Ovary (tissue), 9 donors: ENCODE measurements around the gene DST. TPM values are rescaled to one million over a fixed set of nuclear protein-coding genes. Genes with fewer than 3 reads are reported as not detected.
A peak's percentile ranks its signal among the peaks of the same experiment; 100 is the strongest.

Experiments used
- DNase-seq, 5 donors: peaks; one replicate each; pipeline ENCODE4 v3.0.0-alpha.2; 2019 to 2020
- H3K27ac ChIP-seq, 2 donors: fragments of 200-600 bp; one replicate each; pipeline versions ENCODE4 v1.5.1 to v1.8.0; 2019 to 2022
- H3K27me3 ChIP-seq: fragments of 200-600 bp; one replicate; pipeline ENCODE4 v1.8.0; 2022
- H3K36me3 ChIP-seq: fragments of 200-600 bp; sonication (generic); one replicate; pipeline ENCODE4 v1.5.1; 2019
- H3K4me1 ChIP-seq: one replicate; pipeline ENCODE4 v1.8.1; 2013; ENCODE audit warnings: mild to moderate bottlenecking, moderate library complexity; ENCODE audit not compliant: insufficient read depth
- H3K4me3 ChIP-seq: fragments of 200-600 bp; sonication (generic); one replicate; pipeline ENCODE4 v1.5.1; 2017
- H3K9me3 ChIP-seq, 2 donors: fragments of 200-600 bp in 1 of 2; sonication (generic) in 1 of 2; one replicate each; pipeline versions ENCODE4 v1.5.1 to v1.8.1; 2013 to 2019; ENCODE audit warnings: mild to moderate bottlenecking in 1 of 2, moderate library complexity in 1 of 2
- EP300 ChIP-seq: sonication (generic); formaldehyde crosslinking; IDR thresholded peaks from one replicate; pipeline ENCODE4 v1.6.1; 2017; ENCODE audit warnings: antibody characterized with exemption
- POLR2A ChIP-seq: fragments of 450-650 bp; IDR thresholded peaks from one replicate; pipeline ENCODE4 v1.6.1; 2017; ENCODE audit warnings: antibody characterized with exemption, mild to moderate bottlenecking, moderate library complexity
- WGBS, 3 donors: extraction: QIAGEN DNeasy Blood & Tissue Kit in 1 of 3; methylation state at CpG; one replicate each; pipeline versions ENCODE4 v1.1.5 to v1.1.7; 2013 to 2017; 5-methylcytosine and 5-hydroxymethylcytosine counted together
- intact Hi-C, 4 donors: fragments of 100-400 bp; cut with DNase I; formaldehyde crosslinking; loops; one replicate each; pipeline versions ENCODE4 v1.11.0 to v1.15.1; 2022 to 2023
- polyA plus RNA-seq, 2 donors: library from polyadenylated mRNA; stranded (reverse); fragments of 200-250 nt in 1 of 2; fragments of 350-450 nt in 1 of 2; fragmentation: Illumina TruSeq in 1 of 2; extraction: RNeasy Lipid Tissue Mini Kit (QIAGEN cat#74804) in 1 of 2; gene quantifications; one replicate each; pipeline ENCODE4 v1.2.3, GENCODE V29; 2013 to 2014
- total RNA-seq, 7 donors: library from RNA; depleted of rRNA in 2 of 7; stranded (reverse); fragments of >200 nt in 2 of 7; fragmentation: NEBNext Ultra II Directional in 3 of 7; extraction: Animal tissue kit (Norgen Biotek cat#: 25700) in 3 of 7; gene quantifications; one replicate each; pipeline versions ENCODE4 v1.1.0 to v1.2.4, GENCODE V29; 2016 to 2023
- TF ChIP-seq, protein P1 (sequence below), 3 donors: fragments of 450-650 bp in 2 of 3; fragments of 200-600 bp in 1 of 3; IDR thresholded peaks; one replicate each; pipeline versions ENCODE4 v1.5.1 to v1.8.0; 2016 to 2022; ENCODE audit warnings: antibody characterized with exemption in 3 of 3, mild to moderate bottlenecking in 1 of 3
- donor health status: DM: no; HTN: no; CAD: no; lungs with moderate emphysema.
- donor health status: DM: no; HTN: no; CAD: no.
- donor health status: Bipolar disorder and iron deficiency.
- donor health status: DM: yes; HTN: yes; CAD: no.
- donor health status: DM: no; HTN: no; CAD: no.
- donor health status: DM: yes; HTN: yes; CAD: no.

DST gene
- total and polyA plus RNA-seq, 9 donors = 124 to 290 (median 174) TPM

GRCh38 chr6:56450376-56450775 is 192.3 kb downstream of the DST start:
- no peak for TF ChIP-seq EP300
- TF ChIP-seq, protein P1, sequence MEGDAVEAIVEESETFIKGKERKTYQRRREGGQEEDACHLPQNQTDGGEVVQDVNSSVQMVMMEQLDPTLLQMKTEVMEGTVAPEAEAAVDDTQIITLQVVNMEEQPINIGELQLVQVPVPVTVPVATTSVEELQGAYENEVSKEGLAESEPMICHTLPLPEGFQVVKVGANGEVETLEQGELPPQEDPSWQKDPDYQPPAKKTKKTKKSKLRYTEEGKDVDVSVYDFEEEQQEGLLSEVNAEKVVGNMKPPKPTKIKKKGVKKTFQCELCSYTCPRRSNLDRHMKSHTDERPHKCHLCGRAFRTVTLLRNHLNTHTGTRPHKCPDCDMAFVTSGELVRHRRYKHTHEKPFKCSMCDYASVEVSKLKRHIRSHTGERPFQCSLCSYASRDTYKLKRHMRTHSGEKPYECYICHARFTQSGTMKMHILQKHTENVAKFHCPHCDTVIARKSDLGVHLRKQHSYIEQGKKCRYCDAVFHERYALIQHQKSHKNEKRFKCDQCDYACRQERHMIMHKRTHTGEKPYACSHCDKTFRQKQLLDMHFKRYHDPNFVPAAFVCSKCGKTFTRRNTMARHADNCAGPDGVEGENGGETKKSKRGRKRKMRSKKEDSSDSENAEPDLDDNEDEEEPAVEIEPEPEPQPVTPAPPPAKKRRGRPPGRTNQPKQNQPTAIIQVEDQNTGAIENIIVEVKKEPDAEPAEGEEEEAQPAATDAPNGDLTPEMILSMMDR (IDR thresholded peaks at IDR 0.05) = no peak
- TF ChIP-seq POLR2A = no peak
- Histone ChIP-seq H3K36me3 (no peaks in the 10 kb centered on the region), H3K4me3 (no peak overlapping the region), H3K27me3 (no peaks in the 10 kb centered on the region), H3K4me1 (peaks cover 11% of the 10 kb centered on the region), H3K9me3 (no peaks in the 10 kb centered on the region), H3K27ac (peak overlapping the region in 1 of 2 donors; percentile 46)
- 70 to 78% (median 77%) methylated on average over 3 of the region's 3 CpGs for WGBS, 3 donors
- no peak for DNase-seq
- intact Hi-C loops = no loop called here

DNA sequence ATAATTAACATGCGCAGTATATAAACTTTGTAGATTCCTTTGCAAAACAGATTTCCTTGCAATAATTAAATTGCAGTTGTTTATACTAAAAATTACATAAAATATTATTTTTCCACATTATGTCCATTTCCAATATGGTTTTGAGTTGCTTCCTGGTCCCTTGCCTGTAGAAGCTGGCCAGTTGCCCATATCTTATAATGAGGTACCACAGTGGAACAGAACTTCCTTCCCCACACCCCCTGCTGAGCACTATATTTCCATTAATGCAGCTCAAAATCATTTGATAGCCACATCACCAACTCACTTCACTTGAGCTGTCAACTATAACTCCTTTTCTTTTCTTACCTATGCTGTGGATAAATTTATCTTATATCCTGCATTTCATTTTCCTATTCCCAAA is 194.6 kb downstream of the DST start:
- intact Hi-C loops = loop anchor here in 1 of 4 donors (10.0 kb wide), 1 partner anchor 73 kb away; no protein-coding TSS in a partner anchor

DNA sequence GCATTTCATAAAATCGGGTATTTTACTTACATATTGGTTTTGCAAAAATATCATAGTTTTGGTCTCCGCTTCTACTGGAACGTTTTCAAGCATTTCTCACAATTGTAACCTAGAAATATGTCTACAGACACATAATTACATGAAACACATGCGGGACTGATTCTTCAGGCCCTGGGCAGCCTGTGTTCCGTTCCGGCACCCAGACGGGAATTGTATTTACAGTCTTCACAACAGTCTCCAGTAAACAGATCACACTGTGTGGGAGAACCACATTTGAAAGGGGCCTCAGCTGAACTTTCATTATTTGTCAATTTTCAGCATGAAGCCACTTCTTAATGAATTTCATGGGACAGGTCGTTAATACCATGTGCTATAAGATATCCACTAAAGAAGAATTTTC is 196.9 kb downstream of the DST start:
- intact Hi-C loops = loop anchor here in 1 of 4 donors (10.0 kb wide), 1 partner anchor 71 kb away; no protein-coding TSS in a partner anchor
- WGBS, 3 donors = 16 to 28% (median 23%) methylated on average over 8 of the region's 8 CpGs
- H3K27me3 ChIP-seq = no peaks in the 10 kb centered on the region
- peaks cover 8% of the 10 kb centered on the region for H3K4me1 ChIP-seq
- no peak overlapping the region for H3K4me3 ChIP-seq
- DNase-seq = peak in 1 of 5 donors; percentile 46
- H3K36me3 ChIP-seq = no peaks in the 10 kb centered on the region
- H3K27ac ChIP-seq = peak overlapping the region in 1 of 2 donors; percentile 5
- no peaks in the 10 kb centered on the region for H3K9me3 ChIP-seq
- TF ChIP-seq POLR2A = no peak
- TF ChIP-seq EP300 = no peak
- TF ChIP-seq, protein P1 (IDR thresholded peaks at IDR 0.05) = no peak

More for the DNA sequence above, 194.6 kb downstream of the DST start:
- Histone ChIP-seq H3K36me3 (no peaks in the 10 kb centered on the region), H3K4me1 (peaks cover 11% of the 10 kb centered on the region), H3K27ac (no peak overlapping the region), H3K4me3 (no peak overlapping the region), H3K9me3 (no peaks in the 10 kb centered on the region), H3K27me3 (no peaks in the 10 kb centered on the region)
- TF ChIP-seq, protein P1 (IDR thresholded peaks at IDR 0.05) = no peak
- TF ChIP-seq POLR2A (no peak), EP300 (no peak)
- DNase-seq = no peak
- WGBS, 3 donors = 96 to 98% (median 97%) methylated on average over 1 of the region's 1 CpG

GRCh38 chr6:56444855-56445254 is 197.8 kb downstream of the DST start:
- Histone ChIP-seq H3K27ac (no peak overlapping the region), H3K27me3 (no peaks in the 10 kb centered on the region), H3K4me3 (no peak overlapping the region), H3K9me3 (no peaks in the 10 kb centered on the region), H3K36me3 (no peaks in the 10 kb centered on the region), H3K4me1 (peaks cover 5% of the 10 kb centered on the region)
- 86 to 95% (median 90%) methylated on average over 2 of the region's 2 CpGs for WGBS, 3 donors
- no peak for DNase-seq
- TF ChIP-seq EP300 (no peak), POLR2A (no peak)
- TF ChIP-seq, protein P1 (IDR thresholded peaks at IDR 0.05) = no peak
- intact Hi-C loops = loop anchor here in 1 of 4 donors (10.0 kb wide), 1 partner anchor 70 kb away; no protein-coding TSS in a partner anchor
